ENCODE data around the gene SLC4A7.

The SLC4A7 gene

DNA sequence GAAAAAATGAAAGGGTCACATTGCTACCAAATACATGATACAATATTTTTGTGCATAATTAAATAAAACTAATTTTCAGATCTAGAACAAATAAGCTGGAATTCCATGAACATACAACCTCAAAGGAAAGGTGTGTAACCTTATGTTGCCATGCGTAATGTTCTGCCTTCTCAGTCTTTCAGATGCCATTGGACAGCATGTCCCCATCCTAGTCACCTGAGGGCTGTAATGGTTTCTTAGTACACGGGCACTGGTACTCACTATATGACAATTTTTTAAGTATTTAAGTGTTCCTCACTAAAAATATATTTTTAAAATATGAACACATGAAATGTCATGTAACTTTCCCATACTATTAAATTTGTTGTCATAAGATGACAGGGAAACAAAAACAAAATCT lies 139.1 kb downstream of the SLC4A7 start:
- no peak overlapping the region for H3K27ac ChIP-seq
- H3K9ac ChIP-seq = no peak overlapping the region
- H4K20me1 ChIP-seq (ENCODE audit: insufficient read depth) = no peaks in the 10 kb centered on the region
- H3K27me3 ChIP-seq (ENCODE audit: insufficient read depth, low read depth) = no peaks in the 10 kb centered on the region
- H3K36me3 ChIP-seq (ENCODE audit: insufficient read depth) = no peaks in the 10 kb centered on the region
- H2AFZ ChIP-seq (ENCODE audit: low read depth) = no peak overlapping the region
- H3K4me2 ChIP-seq = no peak overlapping the region
- no peak overlapping the region for H3K4me3 ChIP-seq (IDR thresholded peaks at IDR 0.05; ENCODE audit: insufficient read depth, low read depth, low read length)
- H3K4me1 ChIP-seq (ENCODE audit: low read depth, poor library complexity, severe bottlenecking) = no peaks in the 10 kb centered on the region
- H3K79me2 ChIP-seq (ENCODE audit: insufficient read depth, low read depth) = no peaks in the 10 kb centered on the region
- TF ChIP-seq CTCF (conservative IDR thresholded peaks at IDR 0.05; ENCODE audit: low read depth, low read length) = no peak

GRCh38 chr3:27344192-27344591 lies 140.0 kb downstream of the SLC4A7 start:
- Histone ChIP-seq H3K79me2 (ENCODE audit: insufficient read depth, low read depth) (no peaks in the 10 kb centered on the region), H3K4me2 (no peak overlapping the region), H3K9ac (no peak overlapping the region), H3K36me3 (ENCODE audit: insufficient read depth) (no peaks in the 10 kb centered on the region), H3K27me3 (ENCODE audit: insufficient read depth, low read depth) (no peaks in the 10 kb centered on the region), H3K4me1 (ENCODE audit: low read depth, poor library complexity, severe bottlenecking) (no peaks in the 10 kb centered on the region), H4K20me1 (ENCODE audit: insufficient read depth) (no peaks in the 10 kb centered on the region), H3K4me3 (IDR thresholded peaks at IDR 0.05; ENCODE audit: insufficient read depth, low read depth, low read length) (no peak overlapping the region), H2AFZ (ENCODE audit: low read depth) (no peak overlapping the region), H3K27ac (no peak overlapping the region)
- TF ChIP-seq CTCF (conservative IDR thresholded peaks at IDR 0.05; ENCODE audit: low read depth, low read length) = no peak

DNA sequence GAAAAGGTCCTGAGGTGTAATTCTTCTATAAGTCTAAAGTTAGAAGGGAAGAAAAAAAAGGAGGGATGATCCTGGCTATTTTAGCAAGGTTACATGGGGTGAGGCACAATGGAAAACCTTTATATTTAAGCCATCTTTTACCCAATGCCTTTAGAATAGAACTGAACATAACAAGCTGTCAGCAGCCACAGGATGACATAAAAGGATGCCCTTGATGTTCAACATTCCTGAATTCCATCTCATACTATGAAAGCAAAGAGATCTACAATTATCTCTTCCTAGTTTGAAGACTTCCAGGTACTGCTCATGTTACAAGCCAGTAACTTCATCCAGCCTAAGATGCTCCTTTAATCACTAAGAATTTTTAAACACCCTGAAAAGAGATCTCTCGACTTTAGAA lies 141.9 kb downstream of the SLC4A7 start:
- no peak overlapping the region for H3K9ac ChIP-seq
- H2AFZ ChIP-seq (ENCODE audit: low read depth) = no peak overlapping the region
- no peaks in the 10 kb centered on the region for H4K20me1 ChIP-seq (ENCODE audit: insufficient read depth)
- no peaks in the 10 kb centered on the region for H3K36me3 ChIP-seq (ENCODE audit: insufficient read depth)
- no peaks in the 10 kb centered on the region for H3K27me3 ChIP-seq (ENCODE audit: insufficient read depth, low read depth)
- H3K4me1 ChIP-seq (ENCODE audit: low read depth, poor library complexity, severe bottlenecking) = no peaks in the 10 kb centered on the region
- no peaks in the 10 kb centered on the region for H3K79me2 ChIP-seq (ENCODE audit: insufficient read depth, low read depth)
- no peak overlapping the region for H3K4me3 ChIP-seq (IDR thresholded peaks at IDR 0.05; ENCODE audit: insufficient read depth, low read depth, low read length)
- no peak for TF ChIP-seq CTCF (conservative IDR thresholded peaks at IDR 0.05; ENCODE audit: low read depth, low read length)
- H3K4me2 ChIP-seq = no peak overlapping the region
- H3K27ac ChIP-seq = no peak overlapping the region

DNA sequence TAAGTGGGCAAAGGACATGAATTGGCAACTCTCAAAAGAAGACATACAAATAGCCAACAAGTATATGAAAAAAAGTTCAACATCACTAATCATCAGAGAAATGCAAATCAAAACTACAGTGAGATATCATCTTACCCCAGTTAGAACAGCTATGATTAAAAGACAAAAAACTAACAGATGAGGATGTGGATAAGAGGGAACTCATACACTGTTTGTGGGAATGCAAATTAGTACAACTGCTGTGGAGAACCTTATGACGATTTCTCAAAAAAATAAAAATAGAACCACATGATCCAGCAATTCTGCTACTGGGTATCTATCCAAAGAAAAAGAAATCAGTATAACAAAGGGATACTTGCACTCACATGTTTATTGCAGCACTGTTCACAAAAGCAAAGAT lies 143.7 kb downstream of the SLC4A7 start:
- no peak overlapping the region for H3K4me2 ChIP-seq
- H3K36me3 ChIP-seq (ENCODE audit: insufficient read depth) = no peaks in the 10 kb centered on the region
- H3K4me3 ChIP-seq (IDR thresholded peaks at IDR 0.05; ENCODE audit: insufficient read depth, low read depth, low read length) = no peak overlapping the region
- H3K27ac ChIP-seq = no peak overlapping the region
- TF ChIP-seq CTCF (conservative IDR thresholded peaks at IDR 0.05; ENCODE audit: low read depth, low read length) = no peak
- H3K27me3 ChIP-seq (ENCODE audit: insufficient read depth, low read depth) = no peaks in the 10 kb centered on the region
- no peaks in the 10 kb centered on the region for H4K20me1 ChIP-seq (ENCODE audit: insufficient read depth)
- no peak overlapping the region for H2AFZ ChIP-seq (ENCODE audit: low read depth)
- H3K4me1 ChIP-seq (ENCODE audit: low read depth, poor library complexity, severe bottlenecking) = no peaks in the 10 kb centered on the region
- no peaks in the 10 kb centered on the region for H3K79me2 ChIP-seq (ENCODE audit: insufficient read depth, low read depth)
- no peak overlapping the region for H3K9ac ChIP-seq

GRCh38 chr3:27335571-27335970 lies 148.6 kb downstream of the SLC4A7 start:
- H3K79me2 ChIP-seq (ENCODE audit: insufficient read depth, low read depth) = no peaks in the 10 kb centered on the region
- no peak overlapping the region for H3K27ac ChIP-seq
- no peak overlapping the region for H3K4me2 ChIP-seq
- no peaks in the 10 kb centered on the region for H4K20me1 ChIP-seq (ENCODE audit: insufficient read depth)
- no peaks in the 10 kb centered on the region for H3K27me3 ChIP-seq (ENCODE audit: insufficient read depth, low read depth)
- no peak overlapping the region for H3K4me3 ChIP-seq (IDR thresholded peaks at IDR 0.05; ENCODE audit: insufficient read depth, low read depth, low read length)
- no peaks in the 10 kb centered on the region for H3K4me1 ChIP-seq (ENCODE audit: low read depth, poor library complexity, severe bottlenecking)
- no peak overlapping the region for H3K9ac ChIP-seq
- TF ChIP-seq CTCF (conservative IDR thresholded peaks at IDR 0.05; ENCODE audit: low read depth, low read length) = no peak
- no peak overlapping the region for H2AFZ ChIP-seq (ENCODE audit: low read depth)
- no peaks in the 10 kb centered on the region for H3K36me3 ChIP-seq (ENCODE audit: insufficient read depth)

All from KMS-11 (cell line).